ENCODE measurements around the gene IDH3A.

DNA sequence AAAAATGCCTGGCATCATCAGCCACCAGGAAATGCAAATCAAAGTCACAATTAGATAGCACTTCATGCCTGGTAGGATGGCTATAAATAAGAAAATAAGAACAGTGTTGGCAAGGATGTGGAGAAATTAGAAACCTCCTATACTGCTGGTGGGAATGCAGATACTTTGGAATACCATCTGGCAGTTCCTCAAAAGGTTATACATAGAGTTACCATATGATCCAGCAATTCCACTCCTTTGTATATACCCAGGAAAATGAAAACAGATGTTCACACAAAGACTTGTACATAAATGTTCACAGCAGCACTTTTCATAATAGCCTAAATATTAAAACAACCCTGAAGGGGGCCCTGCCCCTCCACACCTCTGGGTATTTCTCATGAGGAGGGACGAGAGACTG, 71.6 kb downstream of the IDH3A start:
- no peak for TF ChIP-seq CTCF (IDR thresholded peaks at IDR 0.05)
- TF ChIP-seq POLR2A (IDR thresholded peaks at IDR 0.05): no peak
